Measurements from ENCODE around the gene THOC7. TPM values are rescaled to one million over a fixed set of nuclear protein-coding genes. Genes with fewer than 3 reads are reported as not detected.

The THOC7 gene
- total RNA-seq, 1 donor from 2014 or later, result 30.0 TPM

DNA sequence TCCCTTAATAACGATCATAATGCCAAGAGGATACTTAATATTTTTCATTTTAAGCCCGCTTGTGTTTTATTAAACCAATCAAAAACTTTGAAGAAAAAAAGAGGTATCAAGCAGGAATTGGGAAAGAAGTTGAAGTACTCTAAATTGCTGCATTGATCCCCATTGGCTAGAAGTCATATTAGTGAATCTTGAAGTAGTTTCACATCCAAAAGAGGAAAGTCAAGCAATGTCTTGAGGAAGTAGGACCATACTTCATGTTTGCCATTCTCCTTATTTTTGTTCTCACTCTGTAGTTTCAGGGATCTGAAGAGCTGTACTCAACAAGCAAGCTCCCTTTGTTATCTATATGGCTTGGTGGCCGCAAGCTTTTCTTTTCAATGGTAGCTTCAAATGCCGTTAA is 46.4 kb upstream of the THOC7 start:
- Histone ChIP-seq H3K36me3 (ENCODE audit: control insufficient read depth, insufficient read depth, low read length) (no peaks in the 10 kb centered on the region), H3K4me3 (ENCODE audit: low read depth, low read length) (no peak overlapping the region), H3K27me3 (ENCODE audit: control insufficient read depth, insufficient read depth, low read length) (no peaks in the 10 kb centered on the region)
- FAIRE-seq, result no peak
- TF ChIP-seq, protein P1, sequence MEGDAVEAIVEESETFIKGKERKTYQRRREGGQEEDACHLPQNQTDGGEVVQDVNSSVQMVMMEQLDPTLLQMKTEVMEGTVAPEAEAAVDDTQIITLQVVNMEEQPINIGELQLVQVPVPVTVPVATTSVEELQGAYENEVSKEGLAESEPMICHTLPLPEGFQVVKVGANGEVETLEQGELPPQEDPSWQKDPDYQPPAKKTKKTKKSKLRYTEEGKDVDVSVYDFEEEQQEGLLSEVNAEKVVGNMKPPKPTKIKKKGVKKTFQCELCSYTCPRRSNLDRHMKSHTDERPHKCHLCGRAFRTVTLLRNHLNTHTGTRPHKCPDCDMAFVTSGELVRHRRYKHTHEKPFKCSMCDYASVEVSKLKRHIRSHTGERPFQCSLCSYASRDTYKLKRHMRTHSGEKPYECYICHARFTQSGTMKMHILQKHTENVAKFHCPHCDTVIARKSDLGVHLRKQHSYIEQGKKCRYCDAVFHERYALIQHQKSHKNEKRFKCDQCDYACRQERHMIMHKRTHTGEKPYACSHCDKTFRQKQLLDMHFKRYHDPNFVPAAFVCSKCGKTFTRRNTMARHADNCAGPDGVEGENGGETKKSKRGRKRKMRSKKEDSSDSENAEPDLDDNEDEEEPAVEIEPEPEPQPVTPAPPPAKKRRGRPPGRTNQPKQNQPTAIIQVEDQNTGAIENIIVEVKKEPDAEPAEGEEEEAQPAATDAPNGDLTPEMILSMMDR (IDR thresholded peaks at IDR 0.05; ENCODE audit: insufficient read depth, low read length, severe bottlenecking), result no peak
- DNase-seq (ENCODE audit: low read depth), result no peak

DNA sequence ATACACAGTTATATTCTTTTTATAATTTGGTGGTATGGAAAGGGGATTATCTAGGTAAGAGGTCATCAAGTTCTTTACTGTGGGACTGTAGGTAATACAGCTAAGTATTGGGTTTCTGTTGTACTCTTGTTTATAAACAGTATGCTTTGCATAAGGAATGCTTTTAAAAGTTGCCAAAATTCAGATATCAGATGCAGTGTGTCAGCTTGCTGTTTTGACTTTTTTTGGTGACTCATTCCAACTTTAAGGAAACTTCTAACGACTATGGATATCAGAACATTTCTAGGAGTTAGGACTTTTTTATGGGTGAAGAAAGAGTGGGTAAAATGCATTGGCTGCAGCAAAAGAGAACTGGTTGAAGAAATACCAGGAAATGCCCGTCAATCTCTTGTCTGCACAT is 45.8 kb upstream of the THOC7 start:
- FAIRE-seq (no peak), DNase-seq (ENCODE audit: low read depth) (no peak)
- TF ChIP-seq, protein P1 (IDR thresholded peaks at IDR 0.05; ENCODE audit: insufficient read depth, low read length, severe bottlenecking), result no peak
- no peak overlapping the region for H3K4me3 ChIP-seq (ENCODE audit: low read depth, low read length)
- no peaks in the 10 kb centered on the region for H3K27me3 ChIP-seq (ENCODE audit: control insufficient read depth, insufficient read depth, low read length)
- H3K36me3 ChIP-seq (ENCODE audit: control insufficient read depth, insufficient read depth, low read length), result no peaks in the 10 kb centered on the region

DNA sequence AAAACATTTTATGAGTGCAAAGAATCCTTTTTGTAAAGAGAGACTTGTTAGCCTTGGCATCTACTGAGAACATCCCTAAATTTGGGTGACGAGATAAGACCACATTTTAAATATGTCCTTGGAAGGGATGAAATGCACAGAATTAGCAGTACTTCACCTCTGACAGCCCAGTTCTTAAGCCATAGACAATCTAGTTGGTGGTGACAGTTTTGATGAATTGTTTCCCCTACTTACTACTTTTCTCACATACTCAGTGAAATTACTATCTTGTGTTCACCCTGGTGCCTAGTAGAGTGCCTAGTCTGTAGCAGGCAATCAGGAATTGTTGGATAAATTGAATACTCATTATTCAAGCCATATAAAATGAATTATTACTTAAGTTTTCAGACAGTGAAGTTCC is 45.2 kb upstream of the THOC7 start:
- TF ChIP-seq, protein P1 (IDR thresholded peaks at IDR 0.05; ENCODE audit: insufficient read depth, low read length, severe bottlenecking), result no peak
- H3K36me3 ChIP-seq (ENCODE audit: control insufficient read depth, insufficient read depth, low read length), result no peaks in the 10 kb centered on the region
- DNase-seq (ENCODE audit: low read depth) (no peak), FAIRE-seq (no peak)
- no peak overlapping the region for H3K4me3 ChIP-seq (ENCODE audit: low read depth, low read length)
- no peaks in the 10 kb centered on the region for H3K27me3 ChIP-seq (ENCODE audit: control insufficient read depth, insufficient read depth, low read length)

DNA sequence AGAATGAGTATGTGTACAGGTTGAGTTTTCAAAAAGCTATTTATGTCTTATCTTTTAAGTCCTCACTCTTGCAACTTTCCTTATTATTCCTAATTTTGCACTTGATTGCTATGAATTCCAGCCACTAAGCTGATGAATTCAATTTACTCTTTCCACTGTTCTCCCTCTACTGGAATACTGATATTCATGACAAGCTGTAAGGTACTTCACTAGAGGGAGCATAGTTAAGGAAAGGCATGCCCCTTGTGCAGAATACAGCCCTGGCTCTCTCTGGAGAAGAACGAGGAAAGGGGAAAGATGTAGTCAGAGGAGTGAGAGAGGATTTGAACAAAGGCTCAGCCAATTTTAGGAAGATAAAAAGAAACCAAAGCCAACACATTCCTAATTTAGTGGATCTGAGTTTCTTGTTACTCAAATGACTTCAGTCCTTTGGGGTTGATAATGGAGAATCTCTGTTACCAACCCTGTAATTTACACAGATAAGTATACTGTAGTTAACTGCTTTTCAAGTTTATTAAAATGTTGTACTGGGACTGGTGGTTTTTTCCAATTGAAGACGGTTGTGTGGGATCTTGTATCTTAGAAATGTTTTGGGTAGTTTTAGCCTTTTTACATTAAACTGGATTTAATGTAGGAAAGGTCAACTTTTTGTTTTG is 44.6 kb upstream of the THOC7 start:
- DNase-seq (ENCODE audit: low read depth) (no peak), FAIRE-seq (no peak)
- Histone ChIP-seq H3K36me3 (ENCODE audit: control insufficient read depth, insufficient read depth, low read length) (no peaks in the 10 kb centered on the region), H3K27me3 (ENCODE audit: control insufficient read depth, insufficient read depth, low read length) (no peaks in the 10 kb centered on the region), H3K4me3 (ENCODE audit: low read depth, low read length) (no peak overlapping the region)
- TF ChIP-seq, protein P1 (IDR thresholded peaks at IDR 0.05; ENCODE audit: insufficient read depth, low read length, severe bottlenecking), result peak; percentile 15

DNA sequence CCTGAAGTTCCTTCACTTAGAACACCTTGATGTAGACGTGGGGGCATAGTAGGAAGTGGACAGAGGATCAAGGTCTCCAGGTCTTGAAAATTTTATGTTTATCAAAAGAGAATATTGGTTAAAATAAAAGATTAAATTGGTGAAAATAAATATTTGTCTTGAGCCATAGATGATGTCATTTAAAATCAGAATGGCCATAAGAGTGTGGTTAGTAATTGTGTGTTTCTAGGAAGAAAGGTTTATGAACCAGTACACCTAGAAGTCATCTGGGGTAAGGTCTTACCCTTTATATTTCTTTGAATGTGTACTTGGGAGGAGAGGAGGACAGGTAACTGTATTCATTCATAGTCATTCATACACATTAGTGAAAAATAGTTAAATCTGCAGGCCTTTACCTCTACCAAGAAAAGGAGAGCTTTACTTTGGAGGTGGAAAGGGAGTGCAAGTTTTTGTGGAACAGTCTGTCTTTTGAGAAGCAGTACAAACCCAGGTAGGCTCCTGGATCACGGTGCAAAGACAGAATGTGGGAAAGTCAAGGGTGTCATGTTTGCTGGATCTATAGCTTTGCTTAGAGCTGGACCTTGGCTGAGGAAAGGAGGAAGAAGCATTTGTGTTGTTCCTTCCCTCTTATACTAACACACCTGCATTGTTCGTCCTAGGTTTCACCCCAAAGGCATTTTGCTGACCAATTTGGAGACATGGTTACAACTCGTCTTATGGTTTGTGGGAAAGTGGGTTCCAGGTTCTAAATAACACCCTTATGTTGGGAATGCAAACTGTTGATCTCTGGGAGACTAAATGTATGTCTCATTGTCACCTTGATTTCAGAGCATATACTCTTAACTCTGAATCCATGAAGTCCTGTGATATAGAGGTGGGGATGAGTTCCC is 42.4 kb upstream of the THOC7 start:
- Histone ChIP-seq H3K27me3 (ENCODE audit: control insufficient read depth, insufficient read depth, low read length) (no peaks in the 10 kb centered on the region), H3K4me3 (ENCODE audit: low read depth, low read length) (no peak overlapping the region), H3K36me3 (ENCODE audit: control insufficient read depth, insufficient read depth, low read length) (no peaks in the 10 kb centered on the region)
- DNase-seq (ENCODE audit: low read depth), result peak; percentile 27
- FAIRE-seq, result peak; percentile 47
- TF ChIP-seq, protein P1 (IDR thresholded peaks at IDR 0.05; ENCODE audit: insufficient read depth, low read length, severe bottlenecking), result no peak
